Measurements from ENCODE around the gene LPIN1.
"Not testable (repeated sequence)": the region's sequence is repeated elsewhere in the genome, so short reads cannot be mapped to it uniquely, and the experiment has no call there.

LPIN1 gene

GRCh38 chr2:11812466-11813248 lies 66.2 kb downstream of the LPIN1 start:
- no peak for TF ChIP-seq CTCF (IDR thresholded peaks at IDR 0.05; ENCODE audit: extremely low read depth, insufficient read depth, missing control alignments)
- in situ Hi-C loops (cut with MboI; ENCODE audit: low pct_unique_long_range_greater_than_20kb, low sequenced_read_pairs, unreplicated experiment): no loop called here
- no peak for DNase-seq (ENCODE audit: low spot score)

GRCh38 chr2:11813345-11813744 lies 66.9 kb downstream of the LPIN1 start:
- DNase-seq (ENCODE audit: low spot score); in situ Hi-C loops (cut with MboI; ENCODE audit: low pct_unique_long_range_greater_than_20kb, low sequenced_read_pairs, unreplicated experiment): not testable (repeated sequence)

- no peak for TF ChIP-seq CTCF (IDR thresholded peaks at IDR 0.05; ENCODE audit: extremely low read depth, insufficient read depth, missing control alignments)
- in situ Hi-C loops (cut with MboI; ENCODE audit: low pct_unique_long_range_greater_than_20kb, low sequenced_read_pairs, unreplicated experiment): no loop called here
- no peak for DNase-seq (ENCODE audit: low spot score)
Observed at GRCh38 chr2:11813951-11814350, 67.5 kb downstream of the LPIN1 start.

GRCh38 chr2:11814979-11815510 lies 68.6 kb downstream of the LPIN1 start:
- no peak for TF ChIP-seq CTCF (IDR thresholded peaks at IDR 0.05; ENCODE audit: extremely low read depth, insufficient read depth, missing control alignments)
- in situ Hi-C loops (cut with MboI; ENCODE audit: low pct_unique_long_range_greater_than_20kb, low sequenced_read_pairs, unreplicated experiment): no loop called here

GRCh38 chr2:11816935-11817334 lies 70.5 kb downstream of the LPIN1 start:
- in situ Hi-C loops (cut with MboI; ENCODE audit: low pct_unique_long_range_greater_than_20kb, low sequenced_read_pairs, unreplicated experiment); DNase-seq (ENCODE audit: low spot score): not testable (repeated sequence)

More at GRCh38 chr2:11814979-11815510, 68.6 kb downstream of the LPIN1 start:
- no peak for DNase-seq (ENCODE audit: low spot score)

DNA sequence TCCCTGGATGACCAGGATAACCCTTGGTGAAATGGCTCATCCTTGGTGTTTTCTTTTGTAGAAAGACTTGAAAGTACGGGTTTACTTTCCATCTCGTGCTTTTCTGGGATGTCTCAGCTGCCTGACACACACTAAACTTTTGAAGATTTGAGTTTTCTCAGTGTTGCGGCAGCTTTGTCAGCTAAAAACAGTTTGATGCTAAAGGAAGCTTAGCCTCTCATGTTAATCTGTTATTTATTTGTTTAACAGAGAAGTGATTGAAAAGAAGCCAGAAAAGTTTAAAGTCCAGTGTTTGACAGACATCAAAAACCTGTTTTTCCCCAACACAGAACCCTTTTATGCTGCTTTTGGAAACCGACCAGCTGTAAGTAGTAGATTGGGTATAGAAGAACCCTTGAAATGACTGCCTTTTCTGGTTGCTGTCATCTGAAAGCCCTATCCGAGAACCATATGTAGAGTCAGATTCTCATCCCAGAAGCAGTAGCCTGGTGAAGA lies 72.8 kb downstream of the LPIN1 start:
- TF ChIP-seq CTCF (IDR thresholded peaks at IDR 0.05; ENCODE audit: extremely low read depth, insufficient read depth, missing control alignments): no peak
- DNase-seq (ENCODE audit: low spot score): no peak
- in situ Hi-C loops (cut with MboI; ENCODE audit: low pct_unique_long_range_greater_than_20kb, low sequenced_read_pairs, unreplicated experiment): no loop called here

GRCh38 chr2:11820650-11821049 lies 74.2 kb downstream of the LPIN1 start:
- in situ Hi-C loops (cut with MboI; ENCODE audit: low pct_unique_long_range_greater_than_20kb, low sequenced_read_pairs, unreplicated experiment): no loop called here
- TF ChIP-seq CTCF (IDR thresholded peaks at IDR 0.05; ENCODE audit: extremely low read depth, insufficient read depth, missing control alignments): no peak
- no peak for DNase-seq (ENCODE audit: low spot score)
